Adrenal gland (tissue), 5 donors: ENCODE results near the gene PHLDA3.
"Not testable (repeated sequence)": the region's sequence is repeated elsewhere in the genome, so short reads cannot be mapped to it uniquely, and the experiment has no call there.

Source experiments
- CTCF ChIP-seq, 6 experiments: fragments of 450-650 bp in 4 of 6; fragments of 200-600 bp in 2 of 6; sonication (generic) in 1 of 6; IDR thresholded peaks; 1 replicate in 5 of 6; 2 replicates in 1 of 6; pipeline versions ENCODE4 v1.5.1 to v1.8.0; 2016 to 2021; ENCODE audit warnings: antibody characterized with exemption in 6 of 6, mild to moderate bottlenecking in 2 of 6, moderate library complexity in 1 of 6
- POLR2A ChIP-seq, 2 donors: fragments of 450-650 bp; IDR thresholded peaks; one replicate each; pipeline ENCODE4 v1.6.1; 2017; ENCODE audit warnings: antibody characterized with exemption in 2 of 2, mild to moderate bottlenecking in 2 of 2, moderate library complexity in 1 of 2
- donor health status: DM: no; HTN: no; CAD: no.

- not testable (repeated sequence) for TF ChIP-seq CTCF, POLR2A (IDR thresholded peaks at IDR 0.05)
Measured at GRCh38 chr1:201472321-201472720, 3.3 kb upstream of the PHLDA3 start.
